Tongue (tissue), 2 donors: ENCODE measurements around the gene PRDM7. TPM values are rescaled to one million over a fixed set of nuclear protein-coding genes. Genes with fewer than 3 reads are reported as not detected.

Experiments used
- DNase-seq: peaks from one replicate; pipeline ENCODE4 v3.0.0-alpha.2; 2015
- total RNA-seq: library from RNA; depleted of rRNA; stranded (reverse); fragments of >200 nt; gene quantifications from one replicate; pipeline ENCODE4 v1.2.3, GENCODE V29; 2014

PRDM7 gene
- total RNA-seq, 1 donor from 2014 or later = not detected

GRCh38 chr16:90035902-90036301 lies 41.2 kb downstream of the PRDM7 start:
- peak; percentile 12 for DNase-seq

GRCh38 chr16:90034504-90034903 lies 42.6 kb downstream of the PRDM7 start:
- no peak for DNase-seq

- no peak for DNase-seq
These were observed 43.7 kb downstream of the PRDM7 start for GRCh38 chr16:90033387-90033786.

- DNase-seq = peak; percentile 54
These were observed 44.3 kb downstream of the PRDM7 start for GRCh38 chr16:90032674-90033331.

GRCh38 chr16:90031931-90032673 lies 45.0 kb downstream of the PRDM7 start:
- peak; percentile 50 for DNase-seq

GRCh38 chr16:90031186-90031930 lies 45.8 kb downstream of the PRDM7 start:
- DNase-seq = no peak

GRCh38 chr16:90028985-90029384 lies 48.1 kb downstream of the PRDM7 start:
- no peak for DNase-seq

- no peak for DNase-seq
These were observed 49.5 kb downstream of the PRDM7 start for GRCh38 chr16:90027611-90028010.

GRCh38 chr16:90026135-90026534 lies 51.0 kb downstream of the PRDM7 start:
- no peak for DNase-seq

GRCh38 chr16:90023078-90023447 lies 54.1 kb downstream of the PRDM7 start:
- no peak for DNase-seq

GRCh38 chr16:90022209-90023077 lies 54.7 kb downstream of the PRDM7 start:
- DNase-seq = peak; percentile 95

GRCh38 chr16:90020838-90021382 lies 56.2 kb downstream of the PRDM7 start:
- DNase-seq = peak; percentile 17

GRCh38 chr16:90020260-90020837 lies 56.8 kb downstream of the PRDM7 start:
- DNase-seq = no peak

GRCh38 chr16:90019543-90020259 lies 57.4 kb downstream of the PRDM7 start:
- DNase-seq = peak; percentile 69

- DNase-seq = peak; percentile 75
These were observed 58.2 kb downstream of the PRDM7 start, which contains the start of gene DBNDD1 for GRCh38 chr16:90018652-90019542. Gene DBNDD1, minus strand, starts transcription at chr16:90019456. Its CDS starts 115 bp downstream, at chr16:90019341.

GRCh38 chr16:90018297-90018651 lies 58.9 kb downstream of the PRDM7 start:
- no peak for DNase-seq

GRCh38 chr16:90016339-90016950 lies 60.7 kb downstream of the PRDM7 start:
- DNase-seq = no peak

- DNase-seq = no peak
These were observed 61.4 kb downstream of the PRDM7 start for GRCh38 chr16:90015586-90016338.
